Measurements from ENCODE around the gene GIT1.

Gene GIT1

GRCh38 chr17:29555840-29556239 lies 33.6 kb downstream of the GIT1 start:
- Histone ChIP-seq H3K4me3 (ENCODE audit: low read length) (no peak overlapping the region), H3K4me1 (ENCODE audit: insufficient read depth, low read length) (no peaks in the 10 kb centered on the region), H3K9ac (ENCODE audit: low read depth, low read length) (no peak overlapping the region), H3K9me3 (ENCODE audit: insufficient read depth, low read depth, low read length) (no peaks in the 10 kb centered on the region), H3K27ac (ENCODE audit: low read length) (no peak overlapping the region), H3K27me3 (ENCODE audit: insufficient read depth, low read length) (0 out of 2 replicates have a peak, but pooled peaks cover 4% of the 10 kb centered on the region), H3K36me3 (ENCODE audit: insufficient read depth, low read depth, low read length) (no peaks in the 10 kb centered on the region)

GRCh38 chr17:29549177-29549923 lies 40.1 kb downstream of the GIT1 start:
- no peak overlapping the region for H3K27ac ChIP-seq (ENCODE audit: low read length)
- peaks cover 13% of the 10 kb centered on the region for H3K36me3 ChIP-seq (ENCODE audit: insufficient read depth, low read depth, low read length)
- H3K4me1 ChIP-seq (ENCODE audit: insufficient read depth, low read length) = no peaks in the 10 kb centered on the region
- H3K9ac ChIP-seq (ENCODE audit: low read depth, low read length) = no peak overlapping the region
- no peak overlapping the region for H3K4me3 ChIP-seq (ENCODE audit: low read length)
- 0 out of 2 replicates have a peak, but pooled peaks cover 4% of the 10 kb centered on the region for H3K27me3 ChIP-seq (ENCODE audit: insufficient read depth, low read length)
- H3K9me3 ChIP-seq (ENCODE audit: insufficient read depth, low read depth, low read length) = no peaks in the 10 kb centered on the region

GRCh38 chr17:29546830-29547229 lies 42.6 kb downstream of the GIT1 start:
- H3K9ac ChIP-seq (ENCODE audit: low read depth, low read length) = no peak overlapping the region
- H3K4me1 ChIP-seq (ENCODE audit: insufficient read depth, low read length) = no peaks in the 10 kb centered on the region
- no peaks in the 10 kb centered on the region for H3K9me3 ChIP-seq (ENCODE audit: insufficient read depth, low read depth, low read length)
- no peak overlapping the region for H3K27ac ChIP-seq (ENCODE audit: low read length)
- H3K36me3 ChIP-seq (ENCODE audit: insufficient read depth, low read depth, low read length) = peaks cover 36% of the 10 kb centered on the region
- H3K4me3 ChIP-seq (ENCODE audit: low read length) = no peak overlapping the region
- H3K27me3 ChIP-seq (ENCODE audit: insufficient read depth, low read length) = no peaks in the 10 kb centered on the region

- Histone ChIP-seq H3K4me1 (ENCODE audit: insufficient read depth, low read length) (no peaks in the 10 kb centered on the region), H3K9ac (ENCODE audit: low read depth, low read length) (no peak overlapping the region), H3K36me3 (ENCODE audit: insufficient read depth, low read depth, low read length) (peaks cover 36% of the 10 kb centered on the region), H3K4me3 (ENCODE audit: low read length) (no peak overlapping the region), H3K27me3 (ENCODE audit: insufficient read depth, low read length) (no peaks in the 10 kb centered on the region), H3K27ac (ENCODE audit: low read length) (no peak overlapping the region), H3K9me3 (ENCODE audit: insufficient read depth, low read depth, low read length) (no peaks in the 10 kb centered on the region)
Measured at GRCh38 chr17:29546085-29546484, 43.4 kb downstream of the GIT1 start.

- Histone ChIP-seq H3K4me3 (ENCODE audit: low read length) (no peak overlapping the region), H3K9me3 (ENCODE audit: insufficient read depth, low read depth, low read length) (no peaks in the 10 kb centered on the region), H3K27ac (ENCODE audit: low read length) (no peak overlapping the region), H3K4me1 (ENCODE audit: insufficient read depth, low read length) (no peaks in the 10 kb centered on the region), H3K9ac (ENCODE audit: low read depth, low read length) (no peak overlapping the region), H3K27me3 (ENCODE audit: insufficient read depth, low read length) (no peaks in the 10 kb centered on the region), H3K36me3 (ENCODE audit: insufficient read depth, low read depth, low read length) (peaks cover 47% of the 10 kb centered on the region)
Measured at GRCh38 chr17:29544066-29544465, 45.4 kb downstream of the GIT1 start.

GRCh38 chr17:29533976-29534375 lies 55.5 kb downstream of the GIT1 start:
- no peak overlapping the region for H3K27ac ChIP-seq (ENCODE audit: low read length)
- peaks cover 69% of the 10 kb centered on the region for H3K36me3 ChIP-seq (ENCODE audit: insufficient read depth, low read depth, low read length)
- no peaks in the 10 kb centered on the region for H3K27me3 ChIP-seq (ENCODE audit: insufficient read depth, low read length)
- no peak overlapping the region for H3K4me3 ChIP-seq (ENCODE audit: low read length)
- H3K4me1 ChIP-seq (ENCODE audit: insufficient read depth, low read length) = no peaks in the 10 kb centered on the region
- H3K9me3 ChIP-seq (ENCODE audit: insufficient read depth, low read depth, low read length) = no peaks in the 10 kb centered on the region
- H3K9ac ChIP-seq (ENCODE audit: low read depth, low read length) = no peak overlapping the region

- H3K9me3 ChIP-seq (ENCODE audit: insufficient read depth, low read depth, low read length) = no peaks in the 10 kb centered on the region
- H3K4me1 ChIP-seq (ENCODE audit: insufficient read depth, low read length) = no peaks in the 10 kb centered on the region
- no peak overlapping the region for H3K4me3 ChIP-seq (ENCODE audit: low read length)
- H3K27ac ChIP-seq (ENCODE audit: low read length) = no peak overlapping the region
- peaks cover 83% of the 10 kb centered on the region for H3K36me3 ChIP-seq (ENCODE audit: insufficient read depth, low read depth, low read length)
- no peaks in the 10 kb centered on the region for H3K27me3 ChIP-seq (ENCODE audit: insufficient read depth, low read length)
- H3K9ac ChIP-seq (ENCODE audit: low read depth, low read length) = no peak overlapping the region
Measured at GRCh38 chr17:29526322-29526721, 63.1 kb downstream of the GIT1 start.

- H3K9me3 ChIP-seq (ENCODE audit: insufficient read depth, low read depth, low read length) = no peaks in the 10 kb centered on the region
- H3K4me3 ChIP-seq (ENCODE audit: low read length) = no peak overlapping the region
- H3K4me1 ChIP-seq (ENCODE audit: insufficient read depth, low read length) = no peaks in the 10 kb centered on the region
- H3K27me3 ChIP-seq (ENCODE audit: insufficient read depth, low read length) = no peaks in the 10 kb centered on the region
- no peak overlapping the region for H3K27ac ChIP-seq (ENCODE audit: low read length)
- H3K36me3 ChIP-seq (ENCODE audit: insufficient read depth, low read depth, low read length) = peaks cover 84% of the 10 kb centered on the region
- no peak overlapping the region for H3K9ac ChIP-seq (ENCODE audit: low read depth, low read length)
Measured at GRCh38 chr17:29524692-29525091, 64.8 kb downstream of the GIT1 start.

Measured in iPS-20b (cell line).